ENCODE measurements around the gene FUBP3.

DNA sequence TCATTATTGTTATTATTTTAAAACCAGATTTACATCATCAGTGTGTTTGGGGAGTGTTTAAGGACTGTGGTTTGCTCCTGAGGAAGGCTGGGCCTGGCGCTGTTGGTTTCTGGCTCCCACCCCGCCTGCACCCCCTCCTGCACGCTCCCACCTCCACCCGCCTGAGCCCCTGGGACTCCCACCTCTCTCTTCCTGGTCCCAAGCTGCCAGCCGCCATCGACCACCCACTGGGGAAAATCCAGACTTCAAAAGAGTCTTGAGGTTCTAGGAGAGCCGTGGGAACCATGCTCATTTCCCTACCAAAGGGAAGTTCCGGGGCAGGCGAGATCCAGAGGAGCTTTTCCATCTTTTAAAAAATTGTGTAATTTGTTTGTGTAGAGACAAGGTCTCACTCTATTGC is 35.0 kb upstream of the FUBP3 start:
- TF ChIP-seq, protein P1, sequence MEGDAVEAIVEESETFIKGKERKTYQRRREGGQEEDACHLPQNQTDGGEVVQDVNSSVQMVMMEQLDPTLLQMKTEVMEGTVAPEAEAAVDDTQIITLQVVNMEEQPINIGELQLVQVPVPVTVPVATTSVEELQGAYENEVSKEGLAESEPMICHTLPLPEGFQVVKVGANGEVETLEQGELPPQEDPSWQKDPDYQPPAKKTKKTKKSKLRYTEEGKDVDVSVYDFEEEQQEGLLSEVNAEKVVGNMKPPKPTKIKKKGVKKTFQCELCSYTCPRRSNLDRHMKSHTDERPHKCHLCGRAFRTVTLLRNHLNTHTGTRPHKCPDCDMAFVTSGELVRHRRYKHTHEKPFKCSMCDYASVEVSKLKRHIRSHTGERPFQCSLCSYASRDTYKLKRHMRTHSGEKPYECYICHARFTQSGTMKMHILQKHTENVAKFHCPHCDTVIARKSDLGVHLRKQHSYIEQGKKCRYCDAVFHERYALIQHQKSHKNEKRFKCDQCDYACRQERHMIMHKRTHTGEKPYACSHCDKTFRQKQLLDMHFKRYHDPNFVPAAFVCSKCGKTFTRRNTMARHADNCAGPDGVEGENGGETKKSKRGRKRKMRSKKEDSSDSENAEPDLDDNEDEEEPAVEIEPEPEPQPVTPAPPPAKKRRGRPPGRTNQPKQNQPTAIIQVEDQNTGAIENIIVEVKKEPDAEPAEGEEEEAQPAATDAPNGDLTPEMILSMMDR (IDR thresholded peaks at IDR 0.05), result no peak
- no peak for TF ChIP-seq POLR2A (IDR thresholded peaks at IDR 0.05; ENCODE audit: low read depth)
